Panc1 (cell line): ENCODE data around the gene IFT27. TPM values are rescaled to one million over a fixed set of nuclear protein-coding genes. Genes with fewer than 3 reads are reported as not detected.
A peak's percentile ranks its signal among the peaks of the same experiment; 100 is the strongest.

Source experiments
- ATAC-seq: fragments of 200-7000 bp; cut with Tn5 transposase; 2 replicates; pipeline ENCODE4 v1.9.1; 2020; ENCODE audit warnings: mild to moderate bottlenecking, moderate library complexity
- BruUV-seq: library from RNA; stranded (reverse); fragments of 400-500 nt; replicated peaks from 2 replicates; lab custom pipeline; 2021; lab: Mats Ljungman, UMichigan
- CTCF ChIA-PET: fragments of 300-600 bp; sonication (Branson Sonifier 250); formaldehyde crosslinking; loops from one replicate; lab custom pipeline; 2022; ENCODE audit warnings: antibody characterized with exemption; lab: Charles Lee
- POLR2A ChIA-PET: fragments of 300-600 bp; sonication (Branson Sonifier 250); formaldehyde crosslinking; loops from one replicate; lab custom pipeline; 2022; ENCODE audit warnings: antibody characterized with exemption; lab: Charles Lee
- DNase-seq: peaks from one replicate; pipeline ENCODE4 v3.0.0-alpha.2; 2010; ENCODE audit warnings: low read depth, low spot score
- H3K27ac ChIP-seq: 2 replicates; pipeline ENCODE4 v1.5.1; 2011; ENCODE audit warnings: mild to moderate bottlenecking, low read length, inconsistent platforms
- H3K27me3 ChIP-seq: fragments of 200-500 bp; sonication (Bioruptor generic); 2 replicates; pipeline ENCODE4 v1.6.0; 2014; ENCODE audit warnings: low read length, inconsistent platforms; ENCODE audit not compliant: control insufficient read depth, insufficient read depth
- H3K36me3 ChIP-seq: fragments of 200-500 bp; sonication (Bioruptor generic); 2 replicates; pipeline ENCODE4 v1.5.1; 2014; ENCODE audit warnings: inconsistent platforms, mild to moderate bottlenecking, low read length, moderate library complexity; ENCODE audit not compliant: control insufficient read depth, insufficient read depth
- H3K4me1 ChIP-seq: 2 replicates; pipeline ENCODE4 v1.5.1; 2011; ENCODE audit warnings: inconsistent platforms, mild to moderate bottlenecking, low read length, moderate library complexity; ENCODE audit not compliant: control insufficient read depth, insufficient read depth
- H3K4me3 ChIP-seq, 2 experiments: 2 replicates each; pipeline ENCODE4 v1.5.1; 2011 to 2012; ENCODE audit warnings: low read depth in 2 of 2, low read length in 2 of 2, mild to moderate bottlenecking in 2 of 2, inconsistent platforms in 1 of 2, moderate library complexity in 1 of 2
- H3K9me3 ChIP-seq: fragments of 200-500 bp; sonication (Bioruptor generic); 2 replicates; pipeline ENCODE4 v1.5.1; 2014; ENCODE audit warnings: low read depth, mild to moderate bottlenecking, inconsistent platforms, low read length, moderate library complexity; ENCODE audit not compliant: control insufficient read depth, insufficient read depth
- POLR2AphosphoS5 ChIP-seq: IDR thresholded peaks from 2 replicates; pipeline ENCODE4 v1.6.1; 2012; ENCODE audit warnings: mild to moderate bottlenecking, low read depth, low read length, moderate library complexity
- SIN3A ChIP-seq: IDR thresholded peaks from 2 replicates; pipeline ENCODE4 v1.6.1; 2012; ENCODE audit warnings: low read depth, mild to moderate bottlenecking, low read length, moderate library complexity, borderline replicate concordance; ENCODE audit not compliant: insufficient read depth
- TCF7L2 ChIP-seq: IDR thresholded peaks from 2 replicates; pipeline ENCODE4 v1.6.1; 2011; ENCODE audit warnings: mild to moderate bottlenecking, low read depth, low read length, inconsistent platforms
- in situ Hi-C: cut with HindIII; loops from 2 replicates; pipeline ENCODE4 v1.10.0; 2016; ENCODE audit warnings: low sequenced_read_pairs, low pct_unique_long_range_greater_than_20kb
- intact Hi-C: fragments of 100-400 bp; cut with micrococcal nuclease; formaldehyde crosslinking; loops from one replicate; pipeline ENCODE4 v1.10.0; 2022; ENCODE audit not compliant: unreplicated experiment
- total RNA-seq: library from RNA; stranded (reverse); gene quantifications from one replicate; pipeline ENCODE4 v1.2.1, GENCODE V29; 2021; ENCODE audit not compliant: unreplicated experiment
- TF ChIP-seq, protein P1 (sequence below): fragments of 450-650 bp; IDR thresholded peaks from 2 replicates; pipeline ENCODE4 v1.5.1; 2017; ENCODE audit warnings: mild to moderate bottlenecking
- TF ChIP-seq, protein P2 (sequence below), 2 experiments: IDR thresholded peaks; 2 replicates each; pipeline ENCODE4 v1.6.1; 2011 to 2012; ENCODE audit warnings: low read depth in 2 of 2, control low read depth in 1 of 2, low read length in 1 of 2, mild to moderate bottlenecking in 1 of 2, moderate library complexity in 1 of 2; ENCODE audit not compliant: insufficient read depth in 1 of 2

The IFT27 gene
- total RNA-seq, 1 experiment from 2014 or later: 44.4 TPM

DNA sequence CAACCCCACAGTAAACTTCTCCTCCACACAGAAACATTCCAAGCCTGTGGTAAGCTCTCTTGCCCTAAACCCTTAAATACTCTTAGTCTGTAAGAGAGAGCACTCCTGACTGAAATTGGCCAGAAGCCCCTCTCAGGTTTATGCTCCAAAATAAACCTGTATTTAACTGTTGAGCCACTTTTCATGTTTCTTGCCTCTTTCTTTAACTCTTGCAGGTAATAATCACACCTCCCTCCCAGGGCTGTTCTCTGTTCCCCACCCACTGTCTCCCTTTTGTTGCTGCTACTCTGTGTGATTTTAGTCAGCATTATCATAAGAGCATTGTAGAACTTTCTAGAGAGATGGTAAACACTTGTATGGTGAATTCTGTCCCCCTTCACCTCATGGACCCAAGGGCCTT, 2.1 kb upstream of the IFT27 start (continued):
- TF ChIP-seq, protein P1, sequence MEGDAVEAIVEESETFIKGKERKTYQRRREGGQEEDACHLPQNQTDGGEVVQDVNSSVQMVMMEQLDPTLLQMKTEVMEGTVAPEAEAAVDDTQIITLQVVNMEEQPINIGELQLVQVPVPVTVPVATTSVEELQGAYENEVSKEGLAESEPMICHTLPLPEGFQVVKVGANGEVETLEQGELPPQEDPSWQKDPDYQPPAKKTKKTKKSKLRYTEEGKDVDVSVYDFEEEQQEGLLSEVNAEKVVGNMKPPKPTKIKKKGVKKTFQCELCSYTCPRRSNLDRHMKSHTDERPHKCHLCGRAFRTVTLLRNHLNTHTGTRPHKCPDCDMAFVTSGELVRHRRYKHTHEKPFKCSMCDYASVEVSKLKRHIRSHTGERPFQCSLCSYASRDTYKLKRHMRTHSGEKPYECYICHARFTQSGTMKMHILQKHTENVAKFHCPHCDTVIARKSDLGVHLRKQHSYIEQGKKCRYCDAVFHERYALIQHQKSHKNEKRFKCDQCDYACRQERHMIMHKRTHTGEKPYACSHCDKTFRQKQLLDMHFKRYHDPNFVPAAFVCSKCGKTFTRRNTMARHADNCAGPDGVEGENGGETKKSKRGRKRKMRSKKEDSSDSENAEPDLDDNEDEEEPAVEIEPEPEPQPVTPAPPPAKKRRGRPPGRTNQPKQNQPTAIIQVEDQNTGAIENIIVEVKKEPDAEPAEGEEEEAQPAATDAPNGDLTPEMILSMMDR: no peak

DNA sequence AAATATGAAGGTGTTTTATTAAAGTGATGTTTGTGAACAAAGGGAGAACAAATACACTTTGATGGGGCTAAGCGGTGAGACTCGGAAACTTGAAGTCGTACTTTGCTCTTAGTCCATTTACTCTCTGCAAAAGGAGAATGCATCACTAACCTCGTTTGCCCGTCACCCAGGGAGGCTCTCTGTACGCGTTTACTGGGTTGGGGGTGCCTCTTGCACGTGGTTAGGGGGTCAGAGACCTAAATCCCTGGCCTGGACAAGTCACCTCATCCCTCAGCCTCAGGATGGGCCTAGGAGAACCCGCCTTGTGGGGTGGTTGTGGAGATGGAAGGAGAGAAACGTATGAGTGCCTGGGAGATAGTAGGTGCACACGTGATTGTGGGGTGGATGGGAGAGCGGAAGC, 803 bp upstream of the IFT27 start:
- BruUV-seq: no TSS peak
- ChIA-PET POLR2A (interaction anchor here (0.6 to 0.8 kb wide), 2 partner anchors 247 to 268 kb away, joined by 3 to 4 read pairs; partner anchors contain the start of gene EIF3D), CTCF (interaction anchor here (1.1 kb wide), 1 partner anchor 246 kb away, joined by 9 read pairs; no protein-coding TSS in a partner anchor)
- H3K27ac ChIP-seq: peak overlapping the region; percentile 85
- peaks cover 15% of the 10 kb centered on the region for H3K4me1 ChIP-seq
- in situ Hi-C loops: no loop called here
- intact Hi-C loops: no loop called here
- no peaks in the 10 kb centered on the region for H3K36me3 ChIP-seq
- H3K27me3 ChIP-seq: no peaks in the 10 kb centered on the region
- no peaks in the 10 kb centered on the region for H3K9me3 ChIP-seq
- ATAC-seq (no peak), DNase-seq (no peak)
- H3K4me3 ChIP-seq: peak overlapping the region; percentile 55 to 76
- TF ChIP-seq TCF7L2 (no peak), SIN3A (no peak), POLR2AphosphoS5 (no peak)
- TF ChIP-seq, protein P1: no peak
- TF ChIP-seq, protein P2, sequence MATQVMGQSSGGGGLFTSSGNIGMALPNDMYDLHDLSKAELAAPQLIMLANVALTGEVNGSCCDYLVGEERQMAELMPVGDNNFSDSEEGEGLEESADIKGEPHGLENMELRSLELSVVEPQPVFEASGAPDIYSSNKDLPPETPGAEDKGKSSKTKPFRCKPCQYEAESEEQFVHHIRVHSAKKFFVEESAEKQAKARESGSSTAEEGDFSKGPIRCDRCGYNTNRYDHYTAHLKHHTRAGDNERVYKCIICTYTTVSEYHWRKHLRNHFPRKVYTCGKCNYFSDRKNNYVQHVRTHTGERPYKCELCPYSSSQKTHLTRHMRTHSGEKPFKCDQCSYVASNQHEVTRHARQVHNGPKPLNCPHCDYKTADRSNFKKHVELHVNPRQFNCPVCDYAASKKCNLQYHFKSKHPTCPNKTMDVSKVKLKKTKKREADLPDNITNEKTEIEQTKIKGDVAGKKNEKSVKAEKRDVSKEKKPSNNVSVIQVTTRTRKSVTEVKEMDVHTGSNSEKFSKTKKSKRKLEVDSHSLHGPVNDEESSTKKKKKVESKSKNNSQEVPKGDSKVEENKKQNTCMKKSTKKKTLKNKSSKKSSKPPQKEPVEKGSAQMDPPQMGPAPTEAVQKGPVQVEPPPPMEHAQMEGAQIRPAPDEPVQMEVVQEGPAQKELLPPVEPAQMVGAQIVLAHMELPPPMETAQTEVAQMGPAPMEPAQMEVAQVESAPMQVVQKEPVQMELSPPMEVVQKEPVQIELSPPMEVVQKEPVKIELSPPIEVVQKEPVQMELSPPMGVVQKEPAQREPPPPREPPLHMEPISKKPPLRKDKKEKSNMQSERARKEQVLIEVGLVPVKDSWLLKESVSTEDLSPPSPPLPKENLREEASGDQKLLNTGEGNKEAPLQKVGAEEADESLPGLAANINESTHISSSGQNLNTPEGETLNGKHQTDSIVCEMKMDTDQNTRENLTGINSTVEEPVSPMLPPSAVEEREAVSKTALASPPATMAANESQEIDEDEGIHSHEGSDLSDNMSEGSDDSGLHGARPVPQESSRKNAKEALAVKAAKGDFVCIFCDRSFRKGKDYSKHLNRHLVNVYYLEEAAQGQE (IDR thresholded peaks at IDR 0.05; ENCODE audit: insufficient read depth in 1 of 2, low read depth in 2 of 2, low read length in 1 of 2): no peak

DNA sequence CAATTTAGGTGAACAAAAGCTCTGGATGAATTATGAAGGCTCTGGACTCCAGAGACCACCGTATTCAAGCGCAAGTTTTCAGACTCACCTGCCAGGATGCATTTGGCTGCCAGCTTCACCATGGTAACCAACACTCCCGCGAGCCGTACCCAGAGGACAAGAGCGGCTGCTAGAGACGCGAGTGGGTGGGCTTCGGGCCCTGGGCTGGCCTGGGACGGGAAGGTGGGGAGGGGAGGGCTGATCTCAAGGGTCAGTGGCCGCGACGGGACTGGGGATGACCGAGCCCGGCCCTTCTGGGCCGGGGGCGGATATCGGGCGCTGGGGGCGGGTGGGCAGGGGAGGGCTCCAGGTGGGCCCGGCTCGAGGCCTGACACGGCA, 344 bp downstream of the IFT27 start:
- ATAC-seq (peak; percentile 11), DNase-seq (no peak)
- intact Hi-C loops (loop anchor here (2.0 kb wide), 1 partner anchor 229 kb away; no protein-coding TSS in a partner anchor), in situ Hi-C loops (no loop called here)
- Histone ChIP-seq H3K4me1 (peaks cover 13% of the 10 kb centered on the region), H3K27ac (peak overlapping the region; percentile 83), H3K36me3 (no peaks in the 10 kb centered on the region), H3K9me3 (no peaks in the 10 kb centered on the region), H3K4me3 (peak overlapping the region; percentile 74 to 76), H3K27me3 (no peaks in the 10 kb centered on the region)
- ChIA-PET CTCF (interaction anchor here (1.1 kb wide), 1 partner anchor 245 kb away, joined by 9 read pairs; no protein-coding TSS in a partner anchor), POLR2A (interaction anchor here (0.7 kb wide), 1 partner anchor 1426 kb away, joined by 4 read pairs; the partner anchor contains the start of gene MAFF)
- no TSS peak for BruUV-seq
- TF ChIP-seq, protein P1: no peak
- TF ChIP-seq SIN3A (no peak), POLR2AphosphoS5 (no peak), TCF7L2 (no peak)
- TF ChIP-seq, protein P2 (IDR thresholded peaks at IDR 0.05; ENCODE audit: insufficient read depth in 1 of 2, low read depth in 2 of 2, low read length in 1 of 2): no peak
